Measurements from ENCODE around the gene CYP3A4. TPM values are rescaled to one million over a fixed set of nuclear protein-coding genes. Genes with fewer than 3 reads are reported as not detected.

The CYP3A4 gene
- total RNA-seq, 4 donors from 2014 or later, result not detected

DNA sequence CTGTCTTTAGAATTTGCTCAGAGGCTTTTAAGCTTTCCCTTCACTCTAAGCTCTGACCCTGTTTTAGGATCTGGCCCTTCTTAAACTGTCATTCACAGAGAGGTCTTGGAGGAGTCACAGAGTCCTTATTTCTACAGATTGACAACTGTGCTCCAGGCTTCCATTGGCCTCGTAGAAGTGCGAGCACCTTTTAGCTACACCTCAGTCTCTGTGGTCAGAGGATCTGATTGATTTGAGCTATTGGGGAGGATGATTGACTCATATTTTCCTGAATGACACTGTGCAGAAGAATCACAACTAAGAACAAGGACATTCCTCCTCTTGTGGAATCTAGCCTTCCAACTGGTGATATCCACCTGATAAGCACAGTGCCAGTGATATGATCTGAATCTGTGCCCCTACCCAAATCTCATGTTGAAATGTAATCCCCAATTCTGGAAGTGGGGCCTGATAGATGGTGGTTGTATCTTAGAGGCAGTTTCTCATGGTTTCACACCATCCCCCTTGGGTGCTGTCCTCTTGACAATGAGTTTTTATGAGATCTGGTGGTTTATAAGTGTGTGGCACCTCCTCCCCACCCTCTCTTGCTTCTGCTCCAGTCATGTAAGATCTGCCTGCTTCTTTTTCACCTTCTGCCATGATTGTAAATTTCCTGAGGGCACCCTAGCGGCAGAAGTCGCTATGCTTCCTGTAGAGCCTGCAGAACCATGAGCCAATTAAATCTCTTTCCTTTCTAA, 52.2 kb downstream of the CYP3A4 start:
- intact Hi-C loops (cut with DNase I), result no loop called here
- H3K27me3 ChIP-seq, result no peaks in the 10 kb centered on the region
- peaks cover 5 to 43% (median 11%) of the 10 kb centered on the region in 3 donors for H3K4me1 ChIP-seq
- no peak overlapping the region for H3K27ac ChIP-seq
- H3K9me3 ChIP-seq, result no peaks in the 10 kb centered on the region
- 92 to 98% methylated on average over 4 of the region's 4 CpGs for WGBS, 2 donors
- TF ChIP-seq, protein P1, sequence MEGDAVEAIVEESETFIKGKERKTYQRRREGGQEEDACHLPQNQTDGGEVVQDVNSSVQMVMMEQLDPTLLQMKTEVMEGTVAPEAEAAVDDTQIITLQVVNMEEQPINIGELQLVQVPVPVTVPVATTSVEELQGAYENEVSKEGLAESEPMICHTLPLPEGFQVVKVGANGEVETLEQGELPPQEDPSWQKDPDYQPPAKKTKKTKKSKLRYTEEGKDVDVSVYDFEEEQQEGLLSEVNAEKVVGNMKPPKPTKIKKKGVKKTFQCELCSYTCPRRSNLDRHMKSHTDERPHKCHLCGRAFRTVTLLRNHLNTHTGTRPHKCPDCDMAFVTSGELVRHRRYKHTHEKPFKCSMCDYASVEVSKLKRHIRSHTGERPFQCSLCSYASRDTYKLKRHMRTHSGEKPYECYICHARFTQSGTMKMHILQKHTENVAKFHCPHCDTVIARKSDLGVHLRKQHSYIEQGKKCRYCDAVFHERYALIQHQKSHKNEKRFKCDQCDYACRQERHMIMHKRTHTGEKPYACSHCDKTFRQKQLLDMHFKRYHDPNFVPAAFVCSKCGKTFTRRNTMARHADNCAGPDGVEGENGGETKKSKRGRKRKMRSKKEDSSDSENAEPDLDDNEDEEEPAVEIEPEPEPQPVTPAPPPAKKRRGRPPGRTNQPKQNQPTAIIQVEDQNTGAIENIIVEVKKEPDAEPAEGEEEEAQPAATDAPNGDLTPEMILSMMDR (IDR thresholded peaks at IDR 0.05), result no peak
- TF ChIP-seq POLR2A (IDR thresholded peaks at IDR 0.05), result no peak
- H3K4me3 ChIP-seq, result no peak overlapping the region
- DNase-seq, result no peak
- H3K36me3 ChIP-seq, result no peaks in the 10 kb centered on the region

DNA sequence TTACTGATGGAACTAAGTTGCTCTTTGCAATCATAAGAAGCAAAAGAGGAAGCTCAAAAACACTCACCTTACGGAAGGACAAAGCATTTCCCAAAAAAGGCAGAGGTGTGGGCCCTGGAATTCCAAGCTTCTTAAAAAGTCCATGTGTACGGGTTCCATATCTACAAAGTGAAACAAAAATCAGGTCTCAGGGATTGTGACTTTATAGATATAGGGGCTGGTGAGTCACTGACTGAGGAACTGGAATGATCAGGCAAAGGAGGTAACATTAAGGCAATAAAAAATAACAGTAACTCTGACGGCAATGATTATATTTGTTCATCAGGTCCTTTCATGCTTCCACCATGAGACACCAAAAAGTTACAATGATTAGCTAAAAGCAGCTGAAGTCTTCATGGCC, 53.0 kb downstream of the CYP3A4 start:
- TF ChIP-seq, protein P1 (IDR thresholded peaks at IDR 0.05), result no peak
- TF ChIP-seq POLR2A (IDR thresholded peaks at IDR 0.05), result no peak

DNA sequence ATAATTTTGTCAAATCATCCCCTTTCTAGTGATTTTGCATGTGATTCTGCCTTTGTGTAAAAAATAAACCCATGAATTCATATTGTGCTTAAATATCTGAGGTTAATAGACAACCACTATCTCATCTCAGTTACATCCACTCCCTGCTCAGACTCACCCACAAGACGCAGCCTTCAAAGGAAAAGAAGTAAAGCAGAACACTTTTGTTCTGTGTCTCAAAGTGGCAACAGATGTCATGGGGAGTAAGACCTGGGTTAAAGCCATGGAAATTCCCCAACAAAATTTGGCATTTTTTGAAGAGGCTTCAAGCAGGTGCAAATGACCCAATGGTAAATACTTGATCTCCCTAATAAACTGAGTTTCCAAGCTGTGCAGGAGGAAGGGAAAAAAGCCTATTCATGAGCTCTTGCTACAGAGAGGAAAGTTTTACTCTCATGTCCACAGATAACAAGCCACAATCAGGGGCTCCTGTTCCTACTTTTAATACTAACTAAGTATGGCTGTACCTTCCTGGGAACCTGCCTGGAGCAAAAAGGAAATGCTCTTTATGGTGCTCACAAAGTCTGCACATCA, 53.7 kb downstream of the CYP3A4 start:
- Histone ChIP-seq H3K27ac (peak overlapping the region in 2 of 4 donors; percentile 63 to 77), H3K27me3 (no peaks in the 10 kb centered on the region), H3K4me3 (no peak overlapping the region), H3K4me1 (peaks cover 5 to 43% (median 11%) of the 10 kb centered on the region in 3 donors), H3K36me3 (no peaks in the 10 kb centered on the region), H3K9me3 (no peaks in the 10 kb centered on the region)
- TF ChIP-seq POLR2A (IDR thresholded peaks at IDR 0.05), result no peak
- TF ChIP-seq, protein P1 (IDR thresholded peaks at IDR 0.05), result no peak
- WGBS, 2 donors, result 44 to 58% methylated on average over 1 of the region's 1 CpG
- intact Hi-C loops (cut with DNase I), result no loop called here
- no peak for DNase-seq

More for the DNA sequence above, 53.0 kb downstream of the CYP3A4 start:
- intact Hi-C loops (cut with DNase I), result no loop called here
- H3K4me1 ChIP-seq, result peaks cover 5 to 41% (median 11%) of the 10 kb centered on the region in 3 donors
- no peaks in the 10 kb centered on the region for H3K9me3 ChIP-seq
- H3K27ac ChIP-seq, result no peak overlapping the region
- DNase-seq, result no peak
- 72 to 79% methylated on average over 3 of the region's 3 CpGs for WGBS, 2 donors
- H3K4me3 ChIP-seq, result no peak overlapping the region
- H3K27me3 ChIP-seq, result no peaks in the 10 kb centered on the region
- no peaks in the 10 kb centered on the region for H3K36me3 ChIP-seq

DNA sequence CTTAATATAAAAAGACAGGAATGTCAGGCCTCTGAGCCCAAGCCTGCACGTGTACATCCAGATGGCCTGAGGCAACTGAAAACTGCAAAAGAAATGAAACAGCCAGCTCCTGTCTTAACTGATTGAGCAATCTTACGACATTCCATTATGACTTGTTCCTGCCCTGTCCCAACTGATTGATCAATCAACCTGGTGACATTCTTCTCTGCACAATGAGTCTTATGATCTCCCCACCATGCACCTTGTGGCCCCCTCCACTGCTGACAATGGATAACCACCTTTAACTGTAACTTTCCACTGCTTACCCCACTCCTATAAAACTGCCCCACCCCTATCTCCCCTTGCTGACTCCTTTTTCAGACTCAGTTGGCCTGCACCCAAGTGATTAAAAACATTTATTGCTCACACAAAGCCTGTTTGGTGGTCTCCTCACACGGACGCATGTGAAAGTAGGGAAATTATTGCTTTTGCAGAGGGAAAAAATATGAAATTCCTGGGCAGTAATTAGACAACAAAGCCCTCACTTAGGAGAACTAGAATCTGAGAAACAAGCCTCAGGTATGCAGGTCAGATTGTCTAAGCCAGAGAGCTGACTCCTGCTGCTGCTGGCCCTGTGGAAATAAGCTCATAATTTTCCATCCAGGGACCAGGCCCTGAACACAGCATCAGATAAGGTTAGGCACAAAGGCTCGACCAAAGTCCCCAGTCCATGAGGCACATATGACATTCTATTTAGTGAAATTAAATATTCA, 54.3 kb downstream of the CYP3A4 start:
- Histone ChIP-seq H3K36me3 (no peaks in the 10 kb centered on the region), H3K27ac (peak overlapping the region in 3 of 4 donors; percentile 12 to 77 (median 73))
- DNase-seq, result no peak

More for the DNA sequence above, 54.3 kb downstream of the CYP3A4 start:
- WGBS, 2 donors, result 39 to 41% methylated on average over 5 of the region's 5 CpGs
- no peaks in the 10 kb centered on the region for H3K27me3 ChIP-seq
- no peaks in the 10 kb centered on the region for H3K9me3 ChIP-seq
- intact Hi-C loops (cut with DNase I), result no loop called here
- H3K4me1 ChIP-seq, result peaks cover 5 to 43% (median 11%) of the 10 kb centered on the region in 3 donors
- no peak for TF ChIP-seq POLR2A (IDR thresholded peaks at IDR 0.05)
- TF ChIP-seq, protein P1 (IDR thresholded peaks at IDR 0.05), result no peak
- no peak overlapping the region for H3K4me3 ChIP-seq

Data from esophagus squamous epithelium (tissue), 5 donors.